SK-N-SH (cell line): ENCODE results near the gene POLR1E. TPM values are rescaled to one million over a fixed set of nuclear protein-coding genes. Genes with fewer than 3 reads are reported as not detected.

Source experiments
- CTCF ChIA-PET: fragments of 300-600, 350-600 bp; formaldehyde crosslinking; extraction: SDS; loops from one replicate; lab custom pipeline; 2021; lab: Yijun Ruan, JAX
- POLR2A ChIA-PET: fragments of 350-600 bp; sonication (Branson Sonifier 250); formaldehyde crosslinking; extraction: SDS; loops from one replicate; lab custom pipeline; 2020; ENCODE audit warnings: antibody characterized with exemption, inconsistent platforms; lab: Yijun Ruan, JAX
- DNase-seq: peaks from one replicate; pipeline ENCODE4 v3.0.0; 2012
- H2AFZ ChIP-seq: fragments of 200-600 bp; sonication (generic); 2 replicates; pipeline ENCODE4 v1.8.1; 2016; ENCODE audit warnings: antibody characterized with exemption, mild to moderate bottlenecking, low read depth
- H3F3A ChIP-seq: fragments of 200-600 bp; sonication (generic); replicated peaks from 2 replicates; pipeline ENCODE3; 2016; ENCODE audit warnings: antibody characterized with exemption, mild to moderate bottlenecking; ENCODE audit not compliant: insufficient read depth
- H3K27ac ChIP-seq, 2 experiments: fragments of 200-500 bp in 1 of 2; fragments of 200-600 bp in 1 of 2; sonication (Bioruptor generic) in 1 of 2; sonication (generic), shearing (Covaris generic) in 1 of 2; 2 replicates each; pipeline versions ENCODE4 v1.5.1 to v1.6.1; 2014 to 2016; ENCODE audit warnings: low read depth in 2 of 2, inconsistent platforms in 1 of 2, low read length in 1 of 2, mild to moderate bottlenecking in 1 of 2, mixed read lengths in 1 of 2
- H3K27me3 ChIP-seq: fragments of 200-600 bp; sonication (generic), shearing (Covaris generic); 2 replicates; pipeline ENCODE4 v1.6.1; 2016; ENCODE audit warnings: mixed run types; ENCODE audit not compliant: insufficient read depth
- H3K36me3 ChIP-seq, 2 experiments: fragments of 200-500 bp in 1 of 2; fragments of 200-600 bp in 1 of 2; sonication (Bioruptor generic) in 1 of 2; sonication (generic) in 1 of 2; replicated peaks in 1 of 2; 2 replicates each; pipeline versions ENCODE3 to v1.5.1; 2014 to 2016; ENCODE audit warnings: low read length in 1 of 2, mild to moderate bottlenecking in 1 of 2; ENCODE audit not compliant: insufficient read depth in 2 of 2, control insufficient read depth in 1 of 2
- H3K4me1 ChIP-seq, 2 experiments: fragments of 200-500 bp in 1 of 2; fragments of 200-600 bp in 1 of 2; sonication (Bioruptor generic) in 1 of 2; sonication (generic), shearing (Covaris generic) in 1 of 2; 2 replicates each; pipeline versions ENCODE4 v1.5.1 to v1.6.1; 2014 to 2016; ENCODE audit warnings: low read depth in 1 of 2, low read length in 1 of 2, mixed run types in 1 of 2; ENCODE audit not compliant: insufficient read depth in 2 of 2, control insufficient read depth in 1 of 2
- H3K4me2 ChIP-seq: fragments of 200-600 bp; sonication (generic), shearing (Covaris generic); 2 replicates; pipeline ENCODE4 v1.6.1; 2017; ENCODE audit warnings: mixed run types
- H3K4me3 ChIP-seq, 2 experiments: fragments of 200-500 bp in 1 of 2; fragments of 200-600 bp in 1 of 2; sonication (Bioruptor generic) in 1 of 2; sonication (generic), shearing (Covaris generic) in 1 of 2; 2 replicates each; pipeline versions ENCODE4 v1.5.1 to v1.8.1; 2014 to 2016; ENCODE audit warnings: low read depth in 2 of 2, inconsistent platforms in 1 of 2, low read length in 1 of 2, mild to moderate bottlenecking in 1 of 2, mixed read lengths in 1 of 2, moderate library complexity in 1 of 2
- H3K79me2 ChIP-seq: fragments of 200-600 bp; sonication (generic); 2 replicates; pipeline ENCODE4 v1.8.1; 2017; ENCODE audit warnings: mild to moderate bottlenecking; ENCODE audit not compliant: insufficient read depth
- H3K9ac ChIP-seq: fragments of 200-600 bp; sonication (generic); 2 replicates; pipeline ENCODE4 v1.6.1; 2017; ENCODE audit warnings: mixed run types
- H3K9me2 ChIP-seq: fragments of 200-600 bp; sonication (generic); 2 replicates; pipeline ENCODE4 v1.6.1; 2017; ENCODE audit warnings: mixed run types
- H3K9me3 ChIP-seq: fragments of 200-600 bp; sonication (generic); 2 replicates; pipeline ENCODE4 v1.6.1; 2017; ENCODE audit warnings: mixed run types, mild to moderate bottlenecking, moderate library complexity
- H4K20me1 ChIP-seq: fragments of 200-600 bp; sonication (generic); 2 replicates; pipeline ENCODE4 v1.6.1; 2017; ENCODE audit warnings: mild to moderate bottlenecking, mixed run types; ENCODE audit not compliant: insufficient read depth
- CHD2 ChIP-seq: fragments of 150-350 bp; IDR thresholded peaks from 2 replicates; pipeline ENCODE4 v1.6.1; 2018; ENCODE audit warnings: low read length; ENCODE audit not compliant: partially characterized antibody
- EP300 ChIP-seq, 2 experiments: IDR thresholded peaks; 2 replicates each; pipeline versions ENCODE4 v1.4.0 to v1.6.1; 2012; ENCODE audit warnings: borderline replicate concordance in 1 of 2, low read depth in 1 of 2, low read length in 1 of 2
- EZH2phosphoT487 ChIP-seq: fragments of 200-600 bp; sonication (generic); IDR thresholded peaks from 2 replicates; pipeline ENCODE4 v1.6.1; 2017; ENCODE audit warnings: low read depth, mixed run types, mild to moderate bottlenecking, antibody characterized with exemption, moderate library complexity, borderline replicate concordance
- FOSL2 ChIP-seq: IDR thresholded peaks from 2 replicates; pipeline ENCODE4 v1.4.0; 2012; ENCODE audit warnings: low read depth, mild to moderate bottlenecking, moderate library complexity, borderline replicate concordance
- FOXJ3 ChIP-seq: sonication (generic); formaldehyde crosslinking; IDR thresholded peaks from 2 replicates; pipeline ENCODE4 v1.5.1; 2020; ENCODE audit warnings: mild to moderate bottlenecking, missing genetic modification reagents
- FOXM1 ChIP-seq: IDR thresholded peaks from 2 replicates; pipeline ENCODE4 v1.4.0; 2012; ENCODE audit warnings: low read depth, mild to moderate bottlenecking
- GABPA ChIP-seq: IDR thresholded peaks from 2 replicates; pipeline ENCODE4 v1.4.0; 2012; ENCODE audit warnings: low read depth, mild to moderate bottlenecking
- GATA2 ChIP-seq: sonication (generic); formaldehyde crosslinking; IDR thresholded peaks from 2 replicates; pipeline ENCODE4 v1.5.0; 2020; ENCODE audit warnings: mild to moderate bottlenecking, missing genetic modification reagents
- JUND ChIP-seq: IDR thresholded peaks from 2 replicates; pipeline ENCODE4 v1.4.0; 2012
- MEF2A ChIP-seq: IDR thresholded peaks from 2 replicates; pipeline ENCODE4 v1.4.0; 2012; ENCODE audit warnings: low read depth, borderline replicate concordance
- NFIC ChIP-seq: IDR thresholded peaks from 2 replicates; pipeline ENCODE4 v1.4.0; 2012; ENCODE audit warnings: borderline replicate concordance
- RCOR1 ChIP-seq: fragments of 150-350 bp; IDR thresholded peaks from 2 replicates; pipeline ENCODE4 v1.6.1; 2017; ENCODE audit warnings: antibody characterized with exemption, low read length
- RFX5 ChIP-seq: IDR thresholded peaks from 2 replicates; pipeline ENCODE4 v1.6.1; 2012; ENCODE audit warnings: mild to moderate bottlenecking, improper control_type of control experiment, low read length
- RXRA ChIP-seq: IDR thresholded peaks from 2 replicates; pipeline ENCODE4 v1.4.0; 2012; ENCODE audit warnings: low read depth, mild to moderate bottlenecking, borderline replicate concordance
- SMC3 ChIP-seq: IDR thresholded peaks from 2 replicates; pipeline ENCODE4 v1.6.1; 2012; ENCODE audit warnings: low read depth, low read length, improper control_type of control experiment
- TAF1 ChIP-seq: IDR thresholded peaks from 2 replicates; pipeline ENCODE4 v1.6.1; 2012; ENCODE audit warnings: low read depth, mild to moderate bottlenecking, low read length, moderate library complexity, borderline replicate concordance
- TEAD4 ChIP-seq: IDR thresholded peaks from 2 replicates; pipeline ENCODE4 v1.4.0; 2012; ENCODE audit warnings: mild to moderate bottlenecking, borderline replicate concordance; ENCODE audit not compliant: insufficient read depth
- WGBS: methylation state at CpG from one replicate; pipeline ENCODE4 v1.1.6; 2017; ENCODE audit warnings: low lambda C conversion rate; 5-methylcytosine and 5-hydroxymethylcytosine counted together
- polyA plus RNA-seq, 3 experiments: library from polyadenylated mRNA; depleted of rRNA; stranded (reverse); fragments of >200 nt; gene quantifications; 2 replicates each; pipeline ENCODE4 v1.2.3, GENCODE V29; 2012
- TF ChIP-seq, protein P1 (sequence below): fragments of 150-350 bp; IDR thresholded peaks from 2 replicates; pipeline ENCODE4 v1.6.1; 2016; ENCODE audit warnings: mild to moderate bottlenecking, low read depth, low read length
- TF ChIP-seq, protein P2 (sequence below): IDR thresholded peaks from 2 replicates; pipeline ENCODE4 v1.4.0; 2012; ENCODE audit warnings: low read depth
- TF ChIP-seq, protein P3 (sequence below): IDR thresholded peaks from 2 replicates; pipeline ENCODE4; 2012

POLR1E gene
- polyA plus RNA-seq, 1 of the 3 experiments (the other 2 are of a cell fraction), result 38.8 TPM

DNA sequence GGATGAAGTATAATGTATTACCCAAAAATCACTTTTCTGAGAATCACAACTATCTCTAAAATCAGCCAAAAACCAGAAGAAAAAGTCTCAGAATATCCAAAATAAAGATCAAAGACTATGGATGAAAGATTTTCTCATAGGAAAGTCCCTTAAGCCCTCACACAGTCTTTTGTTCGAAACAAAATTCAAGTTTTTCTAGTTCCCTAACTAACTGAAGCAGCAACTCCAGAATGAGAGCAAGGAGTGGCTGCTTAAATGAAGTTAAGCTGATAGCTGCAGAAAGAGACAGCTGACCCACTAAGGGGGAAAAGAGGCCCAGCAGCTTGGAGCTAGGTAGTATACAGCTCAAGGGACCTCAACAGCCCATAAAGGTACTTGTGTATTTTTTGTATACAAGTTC lies 28.9 kb upstream of the POLR1E start:
- no peak overlapping the region for H3K4me2 ChIP-seq
- no peaks in the 10 kb centered on the region for H3K27me3 ChIP-seq
- H2AFZ ChIP-seq, result no peak overlapping the region
- H3K9me2 ChIP-seq, result no peaks in the 10 kb centered on the region
- H3K4me1 ChIP-seq, result peaks cover 3 to 4% of the 10 kb centered on the region in 2 experiments; a peak in 3 of 4 replicates
- ChIA-PET CTCF (interaction anchor here (1.0 kb wide), 1 partner anchor 10 kb away, joined by 3 read pairs; no protein-coding TSS in a partner anchor), POLR2A (no interaction called here)
- no peak overlapping the region for H3K9ac ChIP-seq
- H3K36me3 ChIP-seq, result peaks cover 0 to 4% of the 10 kb centered on the region in 2 experiments
- 97% methylated on average over 1 of the region's 1 CpG for WGBS
- no peak overlapping the region for H3K4me3 ChIP-seq
- H3F3A ChIP-seq, result peaks cover 6% of the 10 kb centered on the region
- no peak for TF ChIP-seq EP300 (IDR thresholded peaks at IDR 0.05; ENCODE audit: borderline replicate concordance in 1 of 2, low read depth in 1 of 2, low read length in 1 of 2)
- no peak for TF ChIP-seq FOXM1
- TF ChIP-seq, protein P1, sequence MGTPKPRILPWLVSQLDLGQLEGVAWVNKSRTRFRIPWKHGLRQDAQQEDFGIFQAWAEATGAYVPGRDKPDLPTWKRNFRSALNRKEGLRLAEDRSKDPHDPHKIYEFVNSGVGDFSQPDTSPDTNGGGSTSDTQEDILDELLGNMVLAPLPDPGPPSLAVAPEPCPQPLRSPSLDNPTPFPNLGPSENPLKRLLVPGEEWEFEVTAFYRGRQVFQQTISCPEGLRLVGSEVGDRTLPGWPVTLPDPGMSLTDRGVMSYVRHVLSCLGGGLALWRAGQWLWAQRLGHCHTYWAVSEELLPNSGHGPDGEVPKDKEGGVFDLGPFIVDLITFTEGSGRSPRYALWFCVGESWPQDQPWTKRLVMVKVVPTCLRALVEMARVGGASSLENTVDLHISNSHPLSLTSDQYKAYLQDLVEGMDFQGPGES, result no peak
- no peak for TF ChIP-seq FOXJ3
- TF ChIP-seq GATA2 (CRISPR knock-in tag), result no peak
- TF ChIP-seq, protein P2, sequence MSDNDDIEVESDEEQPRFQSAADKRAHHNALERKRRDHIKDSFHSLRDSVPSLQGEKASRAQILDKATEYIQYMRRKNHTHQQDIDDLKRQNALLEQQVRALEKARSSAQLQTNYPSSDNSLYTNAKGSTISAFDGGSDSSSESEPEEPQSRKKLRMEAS, result no peak
- TF ChIP-seq TAF1, result no peak
- no peak for TF ChIP-seq RCOR1
- no peak for TF ChIP-seq MEF2A
- TF ChIP-seq JUND, result no peak
- TF ChIP-seq NFIC, result no peak
- TF ChIP-seq RXRA, result no peak
- TF ChIP-seq, protein P3, sequence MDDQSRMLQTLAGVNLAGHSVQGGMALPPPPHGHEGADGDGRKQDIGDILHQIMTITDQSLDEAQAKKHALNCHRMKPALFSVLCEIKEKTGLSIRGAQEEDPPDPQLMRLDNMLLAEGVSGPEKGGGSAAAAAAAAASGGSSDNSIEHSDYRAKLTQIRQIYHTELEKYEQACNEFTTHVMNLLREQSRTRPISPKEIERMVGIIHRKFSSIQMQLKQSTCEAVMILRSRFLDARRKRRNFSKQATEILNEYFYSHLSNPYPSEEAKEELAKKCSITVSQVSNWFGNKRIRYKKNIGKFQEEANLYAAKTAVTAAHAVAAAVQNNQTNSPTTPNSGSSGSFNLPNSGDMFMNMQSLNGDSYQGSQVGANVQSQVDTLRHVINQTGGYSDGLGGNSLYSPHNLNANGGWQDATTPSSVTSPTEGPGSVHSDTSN, result no peak
- no peak for TF ChIP-seq CHD2
- TF ChIP-seq RFX5, result no peak
- TF ChIP-seq EZH2phosphoT487, result no peak
- no peak for TF ChIP-seq GABPA
- TF ChIP-seq TEAD4, result no peak
- TF ChIP-seq SMC3, result no peak
- TF ChIP-seq FOSL2, result no peak
- no peak for DNase-seq
- no peaks in the 10 kb centered on the region for H3K9me3 ChIP-seq
- peaks cover 92% of the 10 kb centered on the region for H4K20me1 ChIP-seq
- H3K79me2 ChIP-seq, result peaks cover 99% of the 10 kb centered on the region
- no peak overlapping the region for H3K27ac ChIP-seq
